ENCODE measurements around the gene WNT3A. TPM values are rescaled to one million over a fixed set of nuclear protein-coding genes. Genes with fewer than 3 reads are reported as not detected.

WNT3A gene
- total and polyA plus RNA-seq, 2 of the 4 experiments (the other 2 are of a cell fraction), result not detected

DNA sequence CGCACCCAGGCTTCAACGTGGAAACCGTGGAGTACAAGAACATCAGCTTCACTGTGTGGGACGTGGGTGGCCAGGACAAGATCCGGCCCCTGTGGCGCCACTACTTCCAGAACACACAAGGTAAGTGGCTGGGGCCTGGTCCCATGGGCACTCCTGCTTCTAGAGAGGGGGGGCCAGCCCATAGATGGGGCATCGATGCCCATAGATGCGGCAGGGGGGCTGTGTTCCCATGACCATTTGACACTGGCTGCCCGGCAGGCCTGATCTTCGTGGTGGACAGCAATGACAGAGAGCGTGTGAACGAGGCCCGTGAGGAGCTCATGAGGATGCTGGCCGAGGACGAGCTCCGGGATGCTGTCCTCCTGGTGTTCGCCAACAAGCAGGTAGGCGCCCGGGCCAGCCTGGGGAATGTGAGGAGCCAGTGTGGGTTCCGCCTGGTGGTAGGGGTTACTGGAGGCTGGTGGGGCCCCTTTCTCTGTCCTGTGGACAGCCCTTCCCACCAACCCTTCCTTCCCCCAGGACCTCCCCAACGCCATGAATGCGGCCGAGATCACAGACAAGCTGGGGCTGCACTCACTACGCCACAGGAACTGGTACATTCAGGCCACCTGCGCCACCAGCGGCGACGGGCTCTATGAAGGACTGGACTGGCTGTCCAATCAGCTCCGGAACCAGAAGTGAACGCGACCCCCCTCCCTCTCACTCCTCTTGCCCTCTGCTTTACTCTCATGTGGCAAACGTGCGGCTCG lies 90.7 kb downstream of the WNT3A start:
- dilution Hi-C loops (cut with HindIII; ENCODE audit: low sequenced_read_pairs, unreplicated experiment), result no loop called here

More for the DNA sequence above, 90.7 kb downstream of the WNT3A start:
- 98% methylated on average over 7 of the region's 34 CpGs; no CpG with 5 or more reads in 1 of the 2 experiments for WGBS, 2 experiments (ENCODE audit: extremely low coverage in 2 of 2, insufficient read length in 1 of 2)
- Histone ChIP-seq H2BK5ac (ENCODE audit: low read depth, low read length, poor library complexity, severe bottlenecking) (no peak overlapping the region), H3K4me2 (ENCODE audit: low read depth, low read length) (no peak overlapping the region), H2AK9ac (replicated peaks; ENCODE audit: low read depth, low read length, poor library complexity) (no peak overlapping the region), H3K56ac (ENCODE audit: extremely low read depth, insufficient read depth, low read length) (no peak overlapping the region), H2BK15ac (ENCODE audit: low read depth, low read length) (no peak overlapping the region), H4K8ac (ENCODE audit: low read depth in 2 of 2, low read length in 2 of 2) (no peak overlapping the region), H4K20me1 (ENCODE audit: insufficient read depth, low read length) (peaks cover 94% of the 10 kb centered on the region), H4K5ac (ENCODE audit: low read depth, low read length) (no peak overlapping the region), H3K4me3 (ENCODE audit: insufficient read depth, low read depth, low read length) (no peak overlapping the region), H3K9me3 (ENCODE audit: control insufficient read depth, insufficient read depth, low read length) (peaks cover 9% of the 10 kb centered on the region; the same call in 1 of the 2 replicates), H3K9me1 (ENCODE audit: insufficient read depth, low read length) (peaks cover 19% of the 10 kb centered on the region), H3K18ac (ENCODE audit: low read depth, low read length) (no peak overlapping the region), H2AK5ac (ENCODE audit: low read depth, low read length) (no peak overlapping the region), H3K4me1 (ENCODE audit: control insufficient read depth, insufficient read depth, low read length) (0 out of 2 replicates have a peak, but pooled peaks cover 5% of the 10 kb centered on the region), H4K91ac (ENCODE audit: insufficient read depth, low read depth, low read length) (no peak overlapping the region), H2BK20ac (ENCODE audit: low read depth, low read length) (no peak overlapping the region), H3K27me3 (ENCODE audit: control insufficient read depth, insufficient read depth, low read length) (no peaks in the 10 kb centered on the region), H2AFZ (replicated peaks; ENCODE audit: low read length, poor library complexity) (peak overlapping the region; percentile 48), H3K14ac (replicated peaks; ENCODE audit: low read depth, low read length) (no peak overlapping the region), H3K27ac (ENCODE audit: insufficient read depth, low read length) (no peak overlapping the region), H2BK120ac (ENCODE audit: low read depth, low read length) (no peak overlapping the region), H3K9ac (ENCODE audit: low read depth, low read length) (no peak overlapping the region), H3K23ac (ENCODE audit: low read depth, low read length) (no peak overlapping the region), H3K79me1 (ENCODE audit: low read depth in 1 of 2, low read length in 2 of 2) (peaks cover 5 to 62% of the 10 kb centered on the region in 2 experiments; a peak in 3 of 4 replicates), H3K4ac (ENCODE audit: low read depth, low read length) (no peak overlapping the region), H3K36me3 (ENCODE audit: control insufficient read depth, insufficient read depth, low read length) (peaks cover 57% of the 10 kb centered on the region)
- TF ChIP-seq, protein P1, sequence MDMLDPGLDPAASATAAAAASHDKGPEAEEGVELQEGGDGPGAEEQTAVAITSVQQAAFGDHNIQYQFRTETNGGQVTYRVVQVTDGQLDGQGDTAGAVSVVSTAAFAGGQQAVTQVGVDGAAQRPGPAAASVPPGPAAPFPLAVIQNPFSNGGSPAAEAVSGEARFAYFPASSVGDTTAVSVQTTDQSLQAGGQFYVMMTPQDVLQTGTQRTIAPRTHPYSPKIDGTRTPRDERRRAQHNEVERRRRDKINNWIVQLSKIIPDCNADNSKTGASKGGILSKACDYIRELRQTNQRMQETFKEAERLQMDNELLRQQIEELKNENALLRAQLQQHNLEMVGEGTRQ (IDR thresholded peaks at IDR 0.05; ENCODE audit: low read depth, low read length), result no peak
- TF ChIP-seq MAFK (IDR thresholded peaks at IDR 0.05; ENCODE audit: low read depth, low read length), result no peak
- BruUV-seq (replicated peaks), result no TSS peak
- no peak for ATAC-seq (ENCODE audit: low read depth)
- POLR2A ChIA-PET (ENCODE audit: unreplicated experiment), result no interaction called here
- intact Hi-C loops (cut with micrococcal nuclease), result no loop called here
- no peak for DNase-seq
- CTCF ChIA-PET, result no interaction called here
- in situ Hi-C loops (cut with MboI; ENCODE audit: low sequenced_read_pairs), result no loop called here
